Spleen (tissue), 11 donors: Measurements from ENCODE around the gene ASPG. TPM values are rescaled to one million over a fixed set of nuclear protein-coding genes. Genes with fewer than 3 reads are reported as not detected.

ENCODE experiments used
- DNase-seq: peaks from one replicate; pipeline ENCODE4 v3.0.0-alpha.2; 2020
- H3K27ac ChIP-seq, 8 donors: fragments of 200-600 bp; sonication (generic) in 7 of 8; 1 replicate in 4 of 8; 2 replicates in 4 of 8; pipeline versions ENCODE4 v1.5.0 to v1.8.0; 2016 to 2021; ENCODE audit warnings: inconsistent platforms in 4 of 8, mild to moderate bottlenecking in 4 of 8, moderate library complexity in 1 of 8
- H3K27me3 ChIP-seq, 7 donors: fragments of 200-600 bp; sonication (generic) in 6 of 7; replicated peaks in 1 of 7; 1 replicate in 4 of 7; 2 replicates in 3 of 7; pipeline versions ENCODE4 v1.5.0 to v1.8.0; 2016 to 2021; ENCODE audit warnings: inconsistent platforms in 3 of 7, mild to moderate bottlenecking in 1 of 7
- H3K36me3 ChIP-seq, 6 donors: fragments of 200-600 bp; sonication (generic) in 5 of 6; 1 replicate in 4 of 6; 2 replicates in 2 of 6; pipeline versions ENCODE4 v1.5.0 to v1.8.0; 2016 to 2021; ENCODE audit warnings: inconsistent platforms in 2 of 6
- H3K4me1 ChIP-seq, 6 donors: fragments of 200-600 bp; sonication (generic) in 5 of 6; 1 replicate in 3 of 6; 2 replicates in 3 of 6; pipeline versions ENCODE4 v1.5.0 to v1.8.0; 2016 to 2021; ENCODE audit warnings: inconsistent platforms in 3 of 6
- H3K4me3 ChIP-seq, 8 donors: fragments of 200-600 bp; sonication (generic) in 7 of 8; 1 replicate in 4 of 8; 2 replicates in 4 of 8; pipeline versions ENCODE4 v1.5.0 to v1.8.0; 2016 to 2021; ENCODE audit warnings: inconsistent platforms in 4 of 8, mild to moderate bottlenecking in 4 of 8, moderate library complexity in 2 of 8
- H3K9me3 ChIP-seq, 8 donors: fragments of 200-600 bp; sonication (generic) in 7 of 8; 1 replicate in 4 of 8; 2 replicates in 4 of 8; pipeline versions ENCODE4 v1.5.0 to v1.8.0; 2016 to 2021; ENCODE audit warnings: inconsistent platforms in 4 of 8
- CTCF ChIP-seq, 11 experiments: fragments of 200-600 bp in 7 of 11; fragments of 450-650 bp in 4 of 11; sonication (generic) in 4 of 11; IDR thresholded peaks in 8 of 11; conservative IDR thresholded peaks in 3 of 11; 1 replicate in 7 of 11; 2 replicates in 4 of 11; pipeline versions ENCODE4 v1.4.0 to v1.8.0; 2016 to 2021; ENCODE audit warnings: antibody characterized with exemption in 11 of 11, inconsistent platforms in 4 of 11, mild to moderate bottlenecking in 1 of 11
- POLR2A ChIP-seq, 3 donors: fragments of 450-650 bp; IDR thresholded peaks; one replicate each; pipeline ENCODE4 v1.5.1; 2017; ENCODE audit warnings: antibody characterized with exemption in 3 of 3, mild to moderate bottlenecking in 1 of 3
- POLR2AphosphoS5 ChIP-seq, 3 donors: sonication (generic); formaldehyde crosslinking; IDR thresholded peaks; one replicate each; pipeline ENCODE4 v1.5.1; 2017; ENCODE audit warnings: antibody characterized with exemption in 3 of 3
- WGBS, 5 donors: extraction: QIAGEN DNeasy Blood & Tissue Kit in 3 of 5; methylation state at CpG; one replicate each; pipeline versions ENCODE4 v1.1.5 to v1.1.7; 2013 to 2018; 5-methylcytosine and 5-hydroxymethylcytosine counted together
- intact Hi-C: fragments of 100-400 bp; cut with DNase I; formaldehyde crosslinking; loops from one replicate; pipeline ENCODE4 v1.15.0; 2023; ENCODE audit warnings: low total_unique reads
- polyA plus RNA-seq, 3 donors: library from polyadenylated mRNA; stranded (reverse); fragments of 200-250 nt; gene quantifications; one replicate each; pipeline ENCODE4 v1.2.1, GENCODE V29; 2013
- total RNA-seq, 7 donors: library from RNA; depleted of rRNA in 3 of 7; stranded (reverse); fragments of >200 nt in 3 of 7; fragmentation: NEBNext Ultra II Directional in 4 of 7; extraction: Animal tissue kit (Norgen Biotek cat#: 25700) in 4 of 7; gene quantifications; one replicate each; pipeline versions ENCODE4 v1.1.0 to v1.2.1, GENCODE V29; 2016 to 2021
- donor health status: healthy with polysubstance abuse.
- donor health status: DM: no; HTN: no; CAD: no; lungs with moderate emphysema.
- donor health status: DM: no; HTN: no; CAD: no.
- donor health status: Bipolar disorder and iron deficiency.
- donor health status: healthy.
- donor health status: DM: no; HTN: no; CAD: no.
- donor health status: DM: yes; HTN: yes; CAD: no.

ASPG gene
- total and polyA plus RNA-seq, 10 donors: 0.05 to 0.67 (median 0.26) TPM; not detected in 3

- H3K27ac ChIP-seq: no peak overlapping the region
- H3K4me1 ChIP-seq: peaks cover 0 to 12% (median 7%) of the 10 kb centered on the region in 6 donors
- intact Hi-C loops: no loop called here
- TF ChIP-seq CTCF (IDR thresholded peaks at IDR 0.05 in 8 of 11, conservative IDR thresholded peaks at IDR 0.05 in 3 of 11): no peak
- TF ChIP-seq POLR2A (IDR thresholded peaks at IDR 0.05): no peak
- TF ChIP-seq POLR2AphosphoS5 (IDR thresholded peaks at IDR 0.05): no peak
- no peak overlapping the region for H3K4me3 ChIP-seq
- H3K36me3 ChIP-seq: no peaks in the 10 kb centered on the region
- WGBS, 5 donors: 59 to 72% (median 66%) methylated on average over 18 of the region's 18 CpGs
- DNase-seq: no peak
- peaks cover 0 to 4% (median 0%) of the 10 kb centered on the region in 8 donors for H3K9me3 ChIP-seq
- H3K27me3 ChIP-seq: peaks cover 0 to 44% (median 8%) of the 10 kb centered on the region in 7 donors
These were observed 8.0 kb downstream of the ASPG start for GRCh38 chr14:104093366-104094055.

- WGBS, 5 donors: 52 to 60% (median 55%) methylated on average over 16 to 20 of the region's 20 CpGs
- Histone ChIP-seq H3K4me3 (no peak overlapping the region), H3K27me3 (peaks cover 0 to 44% (median 8%) of the 10 kb centered on the region in 7 donors), H3K36me3 (no peaks in the 10 kb centered on the region), H3K9me3 (peaks cover 0 to 4% (median 0%) of the 10 kb centered on the region in 8 donors), H3K27ac (no peak overlapping the region), H3K4me1 (peaks cover 0 to 12% (median 7%) of the 10 kb centered on the region in 6 donors)
- DNase-seq: peak; percentile 51
- intact Hi-C loops: no loop called here
- TF ChIP-seq CTCF (IDR thresholded peaks at IDR 0.05 in 8 of 11, conservative IDR thresholded peaks at IDR 0.05 in 3 of 11): no peak
- TF ChIP-seq POLR2A (IDR thresholded peaks at IDR 0.05): no peak
- no peak for TF ChIP-seq POLR2AphosphoS5 (IDR thresholded peaks at IDR 0.05)
These were observed 8.7 kb downstream of the ASPG start for GRCh38 chr14:104094056-104094708.

DNA sequence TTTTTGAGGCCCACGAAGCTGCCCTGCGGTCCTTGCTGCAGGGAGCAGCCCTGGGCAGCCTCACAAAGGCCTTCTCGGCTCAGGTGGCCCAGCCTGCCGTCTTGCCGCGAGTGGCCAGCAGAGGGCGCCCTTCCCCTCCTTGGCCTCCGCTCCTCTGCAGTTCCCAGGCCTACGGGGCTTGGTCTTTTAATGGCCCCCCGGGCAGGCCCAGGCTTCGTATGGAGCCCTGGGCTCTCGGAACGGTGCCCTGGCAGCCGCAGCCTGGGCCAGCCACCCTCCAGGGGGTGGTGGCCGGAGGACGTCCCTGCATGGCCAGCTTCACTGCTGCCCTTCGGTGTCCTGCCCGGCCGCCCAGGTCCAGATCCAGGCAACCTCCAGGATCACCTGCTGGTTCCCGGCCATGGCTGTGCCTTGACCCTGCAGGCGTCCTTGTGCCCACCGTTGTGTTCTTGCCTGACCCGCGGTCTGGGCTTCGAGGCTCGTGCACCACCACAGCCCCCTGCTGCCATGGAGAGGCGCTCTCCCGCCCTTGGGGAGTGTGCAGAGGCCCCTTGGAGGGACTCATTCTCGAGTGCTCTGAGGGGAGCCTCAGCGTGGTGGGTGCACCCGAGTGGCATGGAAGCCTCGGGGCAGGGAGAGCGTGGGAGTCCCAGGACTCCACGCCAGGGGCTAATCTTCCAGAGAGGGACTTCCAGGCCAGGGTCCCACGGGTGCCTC lies 9.4 kb downstream of the ASPG start:
- intact Hi-C loops: no loop called here
- TF ChIP-seq POLR2A (IDR thresholded peaks at IDR 0.05) (no peak), CTCF (IDR thresholded peaks at IDR 0.05 in 8 of 11, conservative IDR thresholded peaks at IDR 0.05 in 3 of 11) (peak; percentile 71 to 98 (median 90)), POLR2AphosphoS5 (IDR thresholded peaks at IDR 0.05) (peak in 2 of 3 donors; percentile 10 to 23)
- H3K4me1 ChIP-seq: peaks cover 0 to 12% (median 7%) of the 10 kb centered on the region in 6 donors
- H3K9me3 ChIP-seq: peaks cover 0 to 4% (median 0%) of the 10 kb centered on the region in 8 donors
- H3K27me3 ChIP-seq: peaks cover 0 to 49% (median 8%) of the 10 kb centered on the region in 7 donors
- H3K36me3 ChIP-seq: no peaks in the 10 kb centered on the region
- peak; percentile 89 for DNase-seq
- 8 to 48% (median 46%) methylated on average over 2 to 35 of the region's 35 CpGs for WGBS, 5 donors
- no peak overlapping the region for H3K27ac ChIP-seq
- no peak overlapping the region for H3K4me3 ChIP-seq
